ENCODE measurements around the gene FOXO3.

DNA sequence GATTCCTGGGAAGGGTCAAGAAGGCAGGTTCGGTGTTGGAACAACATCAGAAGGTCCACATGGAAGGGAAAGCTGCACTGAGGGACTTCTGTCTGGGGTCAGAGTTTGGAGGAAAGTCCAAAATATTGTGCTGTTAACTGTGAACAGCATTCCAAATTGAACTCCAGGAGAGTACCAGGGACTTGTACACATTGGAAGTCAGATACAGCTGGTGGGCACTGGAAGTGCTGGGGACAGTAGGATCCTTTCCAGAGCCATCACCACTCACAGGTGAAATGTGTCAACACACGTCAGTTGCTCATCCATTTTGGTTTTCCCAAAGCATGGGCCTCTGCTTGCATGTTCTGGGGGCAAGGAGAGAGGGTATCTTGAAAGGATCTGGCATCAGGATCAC lies 18.6 kb downstream of the FOXO3 start:
- no peak for TF ChIP-seq POLR2A (IDR thresholded peaks at IDR 0.05; ENCODE audit: low read depth, low read length)
- TF ChIP-seq CTCF (IDR thresholded peaks at IDR 0.05; ENCODE audit: extremely low read depth in 1 of 2, insufficient read depth in 1 of 2, low read depth in 1 of 2, low read length in 2 of 2), result no peak
- TF ChIP-seq, protein P1, sequence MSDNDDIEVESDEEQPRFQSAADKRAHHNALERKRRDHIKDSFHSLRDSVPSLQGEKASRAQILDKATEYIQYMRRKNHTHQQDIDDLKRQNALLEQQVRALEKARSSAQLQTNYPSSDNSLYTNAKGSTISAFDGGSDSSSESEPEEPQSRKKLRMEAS (IDR thresholded peaks at IDR 0.05; ENCODE audit: insufficient read depth, insufficient read length), result no peak
- no peak for TF ChIP-seq POLR2AphosphoS5 (IDR thresholded peaks at IDR 0.05; ENCODE audit: insufficient read depth, low read depth, low read length)
